K562 (cell line): ENCODE measurements around the gene REP15. TPM values are rescaled to one million over a fixed set of nuclear protein-coding genes. Genes with fewer than 3 reads are reported as not detected.
A peak's percentile ranks its signal among the peaks of the same experiment; 100 is the strongest.

Experiments
- ARID4B ChIP-seq: sonication (generic); formaldehyde crosslinking; IDR thresholded peaks from 2 replicates; pipeline ENCODE4 v1.8.0; 2022; ENCODE audit warnings: mild to moderate bottlenecking, missing genetic modification reagents
- BCOR ChIP-seq: fragments of 450-650 bp; IDR thresholded peaks from 2 replicates; pipeline ENCODE4 v1.6.1; 2016
- C11orf30 ChIP-seq: fragments of 450-650 bp; IDR thresholded peaks from 2 replicates; pipeline ENCODE4 v1.6.1; 2016; ENCODE audit warnings: low read depth, mild to moderate bottlenecking
- CREB1 ChIP-seq, 2 experiments: sonication (generic) in 1 of 2; formaldehyde crosslinking in 1 of 2; IDR thresholded peaks; 2 replicates each; pipeline versions ENCODE4 v1.6.1 to v1.8.0; 2012 to 2022; ENCODE audit warnings: inconsistent platforms in 1 of 2, mild to moderate bottlenecking in 1 of 2, missing genetic modification reagents in 1 of 2, moderate library complexity in 1 of 2
- DPF2 ChIP-seq: fragments of 450-650 bp; IDR thresholded peaks from 2 replicates; pipeline ENCODE4 v1.6.1; 2016
- ELF4 ChIP-seq: fragments of 450-650 bp; formaldehyde crosslinking; IDR thresholded peaks from 2 replicates; pipeline ENCODE4 v1.4.0; 2022; ENCODE audit warnings: missing genetic modification characterization
- ESRRB ChIP-seq: fragments of 250-450 bp; sonication (Bioruptor Pico); IDR thresholded peaks from 2 replicates; pipeline ENCODE4 v1.5.0; 2020; ENCODE audit warnings: mild to moderate bottlenecking, moderate library complexity, borderline replicate concordance
- FUS ChIP-seq: fragments of 200-400 bp; formaldehyde crosslinking; optimal IDR thresholded peaks from 2 replicates; pipeline ENCODE3; 2017; ENCODE audit warnings: low read depth, low read length
- HDGF ChIP-seq: fragments of 450-650 bp; IDR thresholded peaks from 2 replicates; pipeline ENCODE4 v1.6.1; 2016
- HNRNPLL ChIP-seq: fragments of 200-400 bp; formaldehyde crosslinking; IDR thresholded peaks from 2 replicates; pipeline ENCODE4 v1.6.1; 2017; ENCODE audit warnings: low read length, low read depth, mild to moderate bottlenecking; ENCODE audit not compliant: poor library complexity, severe bottlenecking
- MIER1 ChIP-seq: fragments of 450-650 bp; IDR thresholded peaks from 2 replicates; pipeline ENCODE4 v1.6.1; 2016; ENCODE audit warnings: antibody characterized with exemption, mild to moderate bottlenecking, low read depth
- SNIP1 ChIP-seq: fragments of 450-650 bp; IDR thresholded peaks from 2 replicates; pipeline ENCODE4 v1.7.1; 2017; ENCODE audit warnings: low read depth, mild to moderate bottlenecking
- TSC22D4 ChIP-seq: fragments of 450-650 bp; IDR thresholded peaks from 2 replicates; pipeline ENCODE4 v1.6.1; 2016; ENCODE audit warnings: missing genetic modification characterization, missing biosample characterization, control low read depth
- UBTF ChIP-seq, 2 experiments: IDR thresholded peaks; 2 replicates each; pipeline ENCODE4 v1.6.1; 2012; ENCODE audit warnings: improper control_type of control experiment in 2 of 2, low read depth in 2 of 2, low read length in 2 of 2, borderline replicate concordance in 1 of 2
- ZBTB43 ChIP-seq: sonication (generic); formaldehyde crosslinking; IDR thresholded peaks from 2 replicates; pipeline ENCODE4 v1.8.0; 2023; ENCODE audit warnings: mild to moderate bottlenecking, missing genetic modification reagents
- ZNF444 ChIP-seq: fragments of 250-450 bp; sonication (Bioruptor Pico); IDR thresholded peaks from 2 replicates; pipeline ENCODE4 v1.4.0; 2020; ENCODE audit warnings: mild to moderate bottlenecking, moderate library complexity
- ZNF512 ChIP-seq: IDR thresholded peaks from 2 replicates; pipeline ENCODE4 v1.6.1; 2016; ENCODE audit warnings: missing genetic modification characterization, missing compliant biosample characterization
- ZNF561 ChIP-seq: fragments of 450-650 bp; formaldehyde crosslinking; conservative IDR thresholded peaks from 2 replicates; pipeline ENCODE4 v1.4.0; 2020; ENCODE audit warnings: mild to moderate bottlenecking, moderate library complexity
- polyA plus RNA-seq, 8 experiments: library from polyadenylated mRNA; depleted of rRNA in 4 of 8; stranded (reverse) in 5 of 8; unstranded in 3 of 8; fragments of >200 nt; fragmentation: Nextera tagmentation in 2 of 8; fragmentation: Illumina TruSeq in 1 of 8; extraction: Ambion mirVana in 2 of 8; extraction: Trizol in 1 of 8; gene quantifications; 2 replicates each; pipeline versions ENCODE4 v1.2.1 to v1.2.3, GENCODE V29; 2011 to 2014; ENCODE audit warnings: inconsistent platforms in 1 of 8, missing spikeins in 1 of 8
- total RNA-seq, 7 experiments: library from RNA; depleted of rRNA in 6 of 7; stranded (reverse); fragments of >200 nt in 6 of 7; fragmentation: Illumina TruSeq in 2 of 7; extraction: Trizol in 2 of 7; gene quantifications; 2 replicates each; pipeline versions ENCODE4 v1.2.1 to v1.2.3, GENCODE V29; 2011 to 2021; ENCODE audit warnings: low replicate concordance in 1 of 7

The REP15 gene
- total and polyA plus RNA-seq, 9 of the 15 experiments (the other 6 are each of a cell fraction or from before 2014, with no cell fraction given), result not detected

GRCh38 chr12:27710592-27711316 lies 14.5 kb downstream of the REP15 start, which contains the start of gene MRPS35 (continued):
- TF ChIP-seq ZNF444 (CRISPR knock-in tag), result peak; percentile 2; the same call in 1 of the 2 replicates
- TF ChIP-seq ESRRB (CRISPR knock-in tag), result no peak
- TF ChIP-seq FUS, result no peak
- TF ChIP-seq CREB1 (IDR thresholded peaks at IDR 0.05), result no peak; the same call in 1 of the 2 replicates
- peak; percentile 44; the same call in 1 of the 2 replicates for TF ChIP-seq CREB1 (CRISPR knock-in tag; IDR thresholded peaks at IDR 0.05)
- TF ChIP-seq ARID4B, result peak; percentile 96
- TF ChIP-seq ELF4, result peak; percentile 49; the same call in 1 of the 2 replicates
- TF ChIP-seq HNRNPLL, result peak; percentile 33
- no peak for TF ChIP-seq MIER1
- no peak for TF ChIP-seq TSC22D4 (tag)
- TF ChIP-seq BCOR, result peak; percentile 53; the same call in 1 of the 2 replicates
- TF ChIP-seq UBTF (IDR thresholded peaks at IDR 0.05; ENCODE audit: borderline replicate concordance in 1 of 2, low read depth in 2 of 2, low read length in 2 of 2), result peak in 1 of 2 experiments; percentile 77; a peak in 2 of 4 replicates
- TF ChIP-seq DPF2, result no peak
- no peak for TF ChIP-seq SNIP1
- no peak for TF ChIP-seq ZBTB43 (CRISPR knock-in tag)
- TF ChIP-seq ZNF512, result no peak
- peak; percentile 97 for TF ChIP-seq C11orf30
- no peak for TF ChIP-seq HDGF
- no peak for TF ChIP-seq ZNF561 (CRISPR knock-in tag)
